Kidney epithelial cell (primary cell): ENCODE results near the gene IDH3A. TPM values are rescaled to one million over a fixed set of nuclear protein-coding genes. Genes with fewer than 3 reads are reported as not detected.
"Not testable (repeated sequence)": the region's sequence is repeated elsewhere in the genome, so short reads cannot be mapped to it uniquely, and the experiment has no call there.

Source experiments
- DNase-seq: peaks from one replicate; pipeline ENCODE4 v3.0.0-alpha.2; 2010; ENCODE audit warnings: low read depth
- H3K27me3 ChIP-seq: 2 replicates; pipeline ENCODE4 v1.6.0; 2011; ENCODE audit warnings: low read length; ENCODE audit not compliant: control insufficient read depth, insufficient read depth
- H3K36me3 ChIP-seq: 2 replicates; pipeline ENCODE4 v1.5.1; 2011; ENCODE audit warnings: low read length; ENCODE audit not compliant: control insufficient read depth, insufficient read depth
- H3K4me3 ChIP-seq: 2 replicates; pipeline ENCODE4 v1.5.1; 2011; ENCODE audit warnings: low read depth, mild to moderate bottlenecking, control low read depth, low read length
- total RNA-seq: library from RNA; depleted of rRNA; stranded (reverse); fragments of >200 nt; gene quantifications from 2 replicates; pipeline ENCODE4 v1.2.3, GENCODE V29; 2015
- TF ChIP-seq, protein P1 (sequence below): IDR thresholded peaks from 2 replicates; pipeline ENCODE4 v1.5.1; 2011; ENCODE audit warnings: mild to moderate bottlenecking, moderate library complexity, low read length, control low read depth, inconsistent platforms; ENCODE audit not compliant: insufficient read depth, poor library complexity, severe bottlenecking

Gene IDH3A
- total RNA-seq, 1 donor from 2014 or later, result 60.4 TPM

DNA sequence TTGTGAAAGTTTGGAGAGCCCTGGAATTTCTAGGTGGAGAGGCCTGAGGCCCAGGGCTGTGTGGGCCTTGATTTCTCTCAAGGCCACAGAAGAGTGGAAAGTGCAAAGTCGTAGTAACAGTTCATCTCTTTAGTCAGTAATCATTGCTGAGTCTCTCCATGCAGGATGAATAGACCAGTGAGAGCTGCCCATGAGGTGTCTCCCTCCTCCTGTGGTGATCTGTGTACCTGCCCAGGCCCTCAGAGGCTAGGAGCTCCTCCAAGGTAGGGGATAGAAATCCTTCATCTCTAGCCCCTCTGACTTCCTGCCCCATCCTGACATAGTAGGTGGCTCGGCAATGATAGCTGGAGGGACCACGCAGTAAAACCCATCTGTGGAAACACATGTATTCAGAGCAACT, 6.8 kb upstream of the IDH3A start:
- DNase-seq, result no peak
- TF ChIP-seq, protein P1, sequence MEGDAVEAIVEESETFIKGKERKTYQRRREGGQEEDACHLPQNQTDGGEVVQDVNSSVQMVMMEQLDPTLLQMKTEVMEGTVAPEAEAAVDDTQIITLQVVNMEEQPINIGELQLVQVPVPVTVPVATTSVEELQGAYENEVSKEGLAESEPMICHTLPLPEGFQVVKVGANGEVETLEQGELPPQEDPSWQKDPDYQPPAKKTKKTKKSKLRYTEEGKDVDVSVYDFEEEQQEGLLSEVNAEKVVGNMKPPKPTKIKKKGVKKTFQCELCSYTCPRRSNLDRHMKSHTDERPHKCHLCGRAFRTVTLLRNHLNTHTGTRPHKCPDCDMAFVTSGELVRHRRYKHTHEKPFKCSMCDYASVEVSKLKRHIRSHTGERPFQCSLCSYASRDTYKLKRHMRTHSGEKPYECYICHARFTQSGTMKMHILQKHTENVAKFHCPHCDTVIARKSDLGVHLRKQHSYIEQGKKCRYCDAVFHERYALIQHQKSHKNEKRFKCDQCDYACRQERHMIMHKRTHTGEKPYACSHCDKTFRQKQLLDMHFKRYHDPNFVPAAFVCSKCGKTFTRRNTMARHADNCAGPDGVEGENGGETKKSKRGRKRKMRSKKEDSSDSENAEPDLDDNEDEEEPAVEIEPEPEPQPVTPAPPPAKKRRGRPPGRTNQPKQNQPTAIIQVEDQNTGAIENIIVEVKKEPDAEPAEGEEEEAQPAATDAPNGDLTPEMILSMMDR, result no peak
- Histone ChIP-seq H3K36me3 (no peaks in the 10 kb centered on the region), H3K4me3 (no peak overlapping the region), H3K27me3 (no peaks in the 10 kb centered on the region)

DNA sequence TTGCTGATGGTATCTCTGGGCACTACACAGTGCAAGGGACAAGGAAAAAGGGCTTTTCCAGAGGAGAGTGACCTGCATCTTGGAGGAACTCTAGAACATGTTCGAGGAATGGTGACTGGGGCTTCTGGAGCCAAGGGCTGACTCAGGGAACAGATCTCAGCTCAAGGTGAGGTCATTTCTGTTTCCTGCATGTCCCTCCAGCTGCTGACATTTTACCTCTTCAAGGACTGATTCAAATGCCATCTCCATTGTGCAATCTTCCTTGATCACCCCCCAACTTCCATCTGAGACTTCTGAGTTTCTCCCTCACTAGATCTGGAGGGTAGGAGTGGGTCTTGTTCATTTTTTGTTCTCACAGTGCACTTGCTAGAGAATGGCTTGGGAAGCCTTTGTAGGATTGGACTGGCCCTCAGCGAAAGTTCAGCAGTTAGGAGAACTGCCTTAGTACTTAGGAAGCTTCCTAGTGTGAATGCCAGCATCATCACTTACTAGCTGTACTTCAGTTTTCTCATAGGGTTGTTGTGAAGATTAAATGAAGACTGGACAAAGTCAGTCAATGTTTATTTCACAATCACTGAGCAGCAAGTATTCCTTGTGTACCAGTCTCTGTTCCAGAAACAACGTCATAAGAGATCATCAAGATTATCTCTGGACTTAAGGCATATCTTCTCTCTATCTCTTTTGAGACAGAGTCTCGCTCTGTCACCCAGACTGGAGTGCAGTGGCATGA, 2.6 kb upstream of the IDH3A start:
- Histone ChIP-seq H3K27me3 (no peaks in the 10 kb centered on the region), H3K36me3 (no peaks in the 10 kb centered on the region), H3K4me3 (no peak overlapping the region)
- TF ChIP-seq, protein P1, result no peak
- DNase-seq, result no peak

DNA sequence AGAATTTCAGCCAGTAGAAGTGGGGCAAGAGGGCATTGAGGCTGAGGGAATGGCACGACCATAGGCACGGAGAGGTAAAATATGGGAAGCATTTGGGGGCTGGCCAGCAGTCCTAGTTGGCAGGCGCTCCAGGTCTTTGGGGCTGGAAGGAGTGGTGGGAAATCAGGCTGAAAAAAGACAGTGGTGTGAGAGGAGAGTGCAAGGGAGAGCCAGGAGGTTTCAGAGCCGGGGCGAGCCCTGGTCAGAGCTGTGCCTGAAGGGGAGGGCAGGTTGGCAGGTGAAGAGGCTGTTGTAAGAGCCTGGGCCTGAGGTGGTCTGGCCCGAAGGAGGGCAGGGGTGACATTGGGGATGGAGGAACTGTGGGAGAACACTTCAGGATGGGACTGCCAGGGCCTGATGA, 1.6 kb upstream of the IDH3A start:
- no peak overlapping the region for H3K4me3 ChIP-seq
- no peaks in the 10 kb centered on the region for H3K36me3 ChIP-seq
- TF ChIP-seq, protein P1, result no peak
- no peak for DNase-seq
- no peaks in the 10 kb centered on the region for H3K27me3 ChIP-seq

DNA sequence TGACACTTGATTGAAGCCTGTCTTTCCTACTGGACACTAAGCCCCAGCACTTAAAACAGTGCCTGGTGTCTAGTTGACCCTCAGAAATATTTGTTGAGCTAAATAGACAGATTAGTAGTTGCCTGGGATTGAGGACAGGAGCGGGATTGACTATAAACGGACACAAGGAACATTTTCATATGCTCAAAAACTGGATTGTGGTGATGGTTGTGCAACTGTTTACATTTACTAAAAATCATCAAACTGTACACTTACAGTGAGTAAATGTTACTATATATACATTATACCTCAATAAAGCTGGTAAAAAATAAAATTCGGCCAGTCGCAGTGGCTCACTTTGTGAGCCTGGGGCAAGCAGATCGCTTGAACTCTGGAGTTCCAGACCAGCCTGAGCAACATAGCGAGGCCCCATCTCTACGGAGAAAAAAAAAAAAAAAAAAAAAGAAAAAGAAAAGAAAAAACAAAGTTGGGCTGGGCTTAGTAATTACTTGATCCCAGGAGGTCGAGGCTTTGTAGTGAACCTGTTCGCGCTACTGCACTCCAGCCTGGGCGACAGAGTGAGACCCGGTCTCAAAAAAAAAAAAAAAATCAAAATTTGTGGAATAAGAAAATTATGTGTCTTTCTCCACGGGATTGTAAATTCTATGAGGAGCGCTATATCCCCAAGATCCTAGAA, 632 bp upstream of the IDH3A start:
- Histone ChIP-seq H3K36me3 (no peaks in the 10 kb centered on the region), H3K4me3 (peak overlapping the region; percentile 60), H3K27me3 (no peaks in the 10 kb centered on the region)
- DNase-seq, result no peak
- TF ChIP-seq, protein P1, result no peak

DNA sequence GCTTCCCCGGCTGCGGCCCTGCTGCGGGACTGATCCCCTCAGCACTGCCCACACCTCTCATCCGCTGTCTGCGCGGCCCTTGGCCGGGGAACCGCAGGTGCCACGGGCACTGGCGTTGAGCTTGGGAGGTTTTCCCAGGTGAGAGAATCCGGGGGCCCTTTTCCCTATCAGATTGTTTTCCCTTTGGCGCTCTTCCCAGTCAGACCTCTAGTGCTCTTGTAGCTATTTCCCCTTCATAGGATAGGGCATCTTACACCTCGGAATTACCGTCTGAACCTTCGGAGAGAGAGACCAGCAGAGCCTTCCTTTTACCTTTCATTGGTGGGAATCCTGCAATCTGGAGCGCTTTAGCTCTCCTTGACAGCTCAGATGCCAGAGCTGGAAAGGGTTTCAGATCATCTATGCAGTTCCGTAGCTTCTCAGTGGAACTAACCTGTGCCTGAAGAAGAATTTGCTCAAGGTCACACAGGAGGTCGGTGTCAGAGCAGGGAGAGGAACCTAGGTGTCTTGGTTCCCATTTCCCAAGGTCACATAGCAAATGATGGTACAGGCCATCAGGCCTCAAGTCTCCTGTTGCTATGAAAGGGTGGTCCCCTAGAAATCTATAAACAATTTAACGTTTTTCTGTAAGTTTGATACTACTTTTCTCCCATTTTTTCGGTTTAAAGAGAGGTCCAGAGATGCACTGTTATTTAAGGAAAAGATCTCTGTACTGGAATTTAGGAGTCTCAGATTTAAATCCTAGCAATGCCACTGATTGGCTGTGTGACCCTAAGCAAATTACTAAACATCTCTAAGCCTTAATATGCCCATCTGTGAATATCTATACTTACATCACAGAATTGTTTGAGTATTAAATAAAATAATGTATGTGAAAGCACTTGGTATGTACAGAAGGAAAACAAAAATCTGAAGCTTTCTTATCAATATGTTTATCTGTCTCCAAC, 916 bp downstream of the IDH3A start:
- H3K4me3 ChIP-seq, result peak overlapping the region; percentile 60
- H3K36me3 ChIP-seq, result no peaks in the 10 kb centered on the region
- TF ChIP-seq, protein P1, result no peak
- H3K27me3 ChIP-seq, result no peaks in the 10 kb centered on the region
- no peak for DNase-seq

DNA sequence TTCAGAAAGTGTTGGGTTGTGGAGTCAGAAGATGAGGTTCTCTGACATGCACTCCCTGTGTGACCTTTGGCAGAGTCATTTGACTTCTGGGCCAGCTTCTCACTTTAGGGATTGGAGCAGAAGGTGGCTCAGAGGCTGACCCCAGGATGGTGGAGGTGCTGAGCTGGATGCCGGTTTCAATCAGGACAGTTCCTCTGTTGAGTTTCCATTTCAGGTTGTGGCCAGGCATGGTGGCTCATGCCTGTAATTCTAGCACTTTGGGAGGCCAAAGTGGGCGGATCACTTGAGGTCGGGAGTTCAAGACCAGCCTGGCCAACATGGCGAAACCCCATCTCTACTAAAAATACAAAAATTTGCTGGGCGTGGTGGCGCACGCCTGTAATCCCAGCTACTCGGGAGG, 1.9 kb downstream of the IDH3A start:
- not testable (repeated sequence) for DNase-seq, H3K4me3 ChIP-seq, H3K36me3 ChIP-seq, H3K27me3 ChIP-seq
